Stimulated activated CD8-positive, alpha-beta memory T cell treated with anti-CD3 and anti-CD28 coated beads, Interleukin-15, amount 100 ng/mL, for 48 hours (primary cell): ENCODE results near the gene RNPEPL1.

Source experiments
- DNase-seq, 2 donors: peaks; one replicate each; pipeline ENCODE4 v3.0.0-alpha.2; 2020; ENCODE audit warnings: low read depth in 2 of 2

Gene RNPEPL1

GRCh38 chr2:240590681-240591111 lies 22.4 kb downstream of the RNPEPL1 start:
- DNase-seq: no peak

DNA sequence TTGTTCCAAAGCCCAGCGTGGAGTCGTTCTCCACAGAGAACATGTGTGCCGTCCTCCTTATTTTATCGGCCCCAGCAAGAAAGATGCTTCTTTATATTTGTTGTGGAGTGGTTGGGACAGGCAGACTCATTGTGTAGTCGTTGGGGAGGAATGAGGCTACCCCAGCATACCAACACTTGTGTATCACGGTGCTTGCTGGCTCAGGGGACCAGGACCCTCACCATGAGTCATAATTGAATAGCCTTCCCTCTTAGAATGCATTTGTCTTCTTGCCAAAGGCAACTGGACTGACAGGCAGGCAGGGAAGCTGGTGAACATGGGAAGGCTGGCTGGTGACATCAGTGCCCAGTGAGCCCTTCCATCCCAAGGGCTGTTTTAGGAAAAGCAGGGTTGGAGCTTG lies 22.9 kb downstream of the RNPEPL1 start:
- no peak for DNase-seq

DNA sequence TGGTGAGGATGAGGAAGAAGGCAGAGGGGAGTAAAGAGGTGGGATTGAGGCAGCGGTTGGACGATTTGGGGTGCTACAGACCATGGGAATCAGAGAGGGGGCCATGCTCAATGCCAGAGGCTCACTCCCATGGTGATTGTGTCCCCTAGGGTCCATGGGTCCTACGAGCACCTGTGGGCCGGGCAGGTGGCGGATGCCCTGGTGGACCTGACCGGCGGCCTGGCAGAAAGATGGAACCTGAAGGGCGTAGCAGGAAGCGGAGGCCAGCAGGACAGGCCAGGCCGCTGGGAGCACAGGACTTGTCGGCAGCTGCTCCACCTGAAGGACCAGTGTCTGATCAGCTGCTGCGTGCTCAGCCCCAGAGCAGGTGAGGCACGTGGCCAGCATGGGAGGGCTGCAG lies 23.5 kb downstream of the RNPEPL1 start:
- DNase-seq: no peak

DNA sequence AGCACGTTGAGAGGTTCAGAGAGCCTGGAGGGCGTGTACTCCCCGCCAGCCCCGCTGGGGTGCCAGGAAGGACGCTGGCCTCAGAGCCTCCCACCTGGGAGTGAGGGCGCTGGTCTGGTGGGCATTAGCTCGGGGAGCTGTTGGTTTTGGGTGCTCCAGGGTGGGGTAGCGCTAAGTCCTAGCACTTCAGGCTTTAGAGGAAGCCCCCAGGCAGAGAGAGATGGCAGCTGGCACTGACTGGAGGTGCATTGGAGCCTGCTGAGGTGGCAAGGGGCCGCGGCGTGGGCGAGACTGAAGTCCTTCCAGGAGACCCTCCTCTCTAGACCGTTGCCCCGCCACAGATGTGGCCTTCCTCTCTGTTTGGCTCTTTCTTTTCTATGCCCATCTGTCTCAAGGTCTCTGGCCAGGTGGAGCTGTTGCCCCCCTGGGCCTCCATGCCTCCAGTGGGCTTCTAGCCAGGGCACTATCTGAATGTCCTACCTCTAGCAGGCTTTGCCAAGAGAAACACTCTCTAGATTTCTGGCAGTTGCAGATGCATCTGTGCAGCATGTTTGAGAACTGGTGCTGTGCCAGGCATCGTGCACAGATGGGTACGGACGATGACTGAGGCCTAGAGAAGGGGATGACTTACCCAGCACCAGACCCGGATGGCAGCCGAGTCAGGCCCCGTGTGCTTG lies 24.9 kb downstream of the RNPEPL1 start:
- DNase-seq: no peak

GRCh38 chr2:240593703-240594451 lies 25.6 kb downstream of the RNPEPL1 start:
- no peak for DNase-seq

GRCh38 chr2:240594511-240595380 lies 26.5 kb downstream of the RNPEPL1 start:
- DNase-seq: no peak

- no peak for DNase-seq
Observed at GRCh38 chr2:240595381-240596079, 27.2 kb downstream of the RNPEPL1 start.

DNA sequence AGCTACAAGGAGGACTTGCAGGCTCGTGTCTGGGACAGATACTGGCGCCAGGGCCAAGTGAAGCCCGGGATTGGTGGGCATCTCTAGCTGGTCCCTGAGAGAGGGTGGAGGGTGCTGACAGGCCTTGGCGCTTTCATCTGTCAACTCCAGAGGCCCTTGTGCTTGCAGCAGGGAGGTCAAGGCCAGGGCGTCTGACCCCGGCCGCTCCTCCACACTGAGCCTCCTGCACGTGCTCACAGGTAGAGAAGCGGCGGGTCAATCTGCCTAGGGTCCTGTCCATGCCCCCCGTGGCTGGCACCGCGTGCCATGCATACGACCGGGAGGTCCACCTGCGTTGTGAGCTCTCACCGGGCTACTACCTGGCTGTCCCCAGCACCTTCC lies 27.8 kb downstream of the RNPEPL1 start:
- no peak for DNase-seq

GRCh38 chr2:240596491-240596931 lies 28.2 kb downstream of the RNPEPL1 start:
- DNase-seq: no peak

DNA sequence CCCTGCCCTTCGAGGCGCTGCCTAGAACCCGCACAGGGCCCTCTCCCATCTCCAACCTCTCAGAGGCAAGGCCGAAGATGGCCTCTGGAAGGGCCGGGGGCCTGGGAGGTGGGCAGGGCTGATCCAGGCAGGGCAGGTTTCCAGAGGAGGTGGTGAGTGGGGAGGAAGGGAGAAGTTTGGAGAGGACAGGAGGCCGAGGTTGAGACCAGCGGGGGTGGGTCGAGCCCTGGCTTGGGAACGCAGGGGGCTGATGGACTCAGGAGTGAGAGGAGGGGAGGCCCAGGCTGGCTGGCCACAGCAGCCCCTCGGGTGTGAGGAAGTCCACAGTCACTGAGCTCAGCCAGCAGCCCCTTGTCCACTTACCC lies 28.8 kb downstream of the RNPEPL1 start:
- no peak for DNase-seq

DNA sequence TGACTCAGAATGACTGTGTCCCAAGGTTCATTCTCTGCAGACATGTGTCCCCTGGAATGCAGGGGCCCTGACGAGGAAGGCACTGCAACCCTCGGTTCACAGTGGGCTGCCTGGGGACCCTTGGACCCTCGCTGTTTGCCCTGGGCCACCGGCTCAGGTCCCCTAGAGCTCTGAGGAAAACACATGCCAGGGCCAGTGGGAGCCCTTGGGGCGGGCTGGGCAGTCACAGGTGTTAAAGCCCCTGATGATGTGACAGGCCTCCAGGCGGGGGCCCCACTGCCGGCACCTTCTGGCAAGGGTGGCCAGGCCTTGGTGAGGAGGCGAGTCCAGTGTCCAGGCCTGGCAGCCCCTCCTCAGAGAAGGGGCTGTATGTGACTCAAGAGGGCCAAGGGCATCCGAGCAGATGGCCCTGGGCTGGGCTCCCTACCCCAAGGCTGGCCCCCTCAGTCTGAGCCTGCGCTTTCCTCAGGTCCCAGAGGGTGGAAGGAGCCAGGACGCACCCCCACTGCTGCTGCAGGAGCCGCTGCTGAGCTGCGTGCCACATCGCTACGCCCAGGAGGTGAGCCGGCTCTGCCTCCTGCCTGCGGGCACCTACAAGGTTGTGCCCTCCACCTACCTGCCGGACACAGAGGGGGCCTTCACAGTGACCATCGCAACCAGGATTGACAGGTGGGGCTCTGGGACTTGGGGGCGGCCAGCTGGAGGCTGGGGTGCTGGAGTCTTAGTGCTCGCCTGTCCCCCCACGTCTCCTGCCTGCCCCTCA lies 29.3 kb downstream of the RNPEPL1 start:
- DNase-seq: no peak

DNA sequence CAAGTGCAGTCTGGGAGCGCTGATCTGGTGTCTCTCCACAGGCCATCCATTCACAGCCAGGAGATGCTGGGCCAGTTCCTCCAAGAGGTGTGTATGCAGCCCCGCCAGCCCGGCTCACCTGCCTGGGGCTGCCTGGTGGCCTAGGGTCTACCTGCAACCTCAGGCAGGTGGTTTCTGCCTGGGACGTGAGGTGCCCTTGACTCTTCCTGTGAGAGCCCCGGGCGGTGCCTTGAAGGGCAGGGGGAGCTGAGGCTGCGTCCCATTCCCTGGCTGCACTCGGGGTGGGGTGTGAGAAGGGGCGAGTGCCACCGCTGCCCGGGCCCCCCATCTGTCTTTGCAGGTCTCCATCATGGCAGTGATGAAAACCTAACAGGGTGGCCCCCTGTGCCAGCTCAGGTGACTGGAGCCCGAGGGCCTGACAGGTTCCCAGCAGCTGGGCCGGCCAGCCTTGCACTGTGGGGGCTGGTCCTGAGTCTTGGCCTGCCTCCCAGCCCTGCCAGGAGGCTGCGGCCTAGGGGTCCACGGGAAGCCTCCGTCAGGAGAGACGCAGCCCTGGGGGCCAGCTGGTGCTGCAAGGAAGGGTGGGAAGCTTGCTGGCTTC lies 30.1 kb downstream of the RNPEPL1 start:
- no peak for DNase-seq

- DNase-seq: no peak
Observed at GRCh38 chr2:240599141-240599583, 30.9 kb downstream of the RNPEPL1 start.

DNA sequence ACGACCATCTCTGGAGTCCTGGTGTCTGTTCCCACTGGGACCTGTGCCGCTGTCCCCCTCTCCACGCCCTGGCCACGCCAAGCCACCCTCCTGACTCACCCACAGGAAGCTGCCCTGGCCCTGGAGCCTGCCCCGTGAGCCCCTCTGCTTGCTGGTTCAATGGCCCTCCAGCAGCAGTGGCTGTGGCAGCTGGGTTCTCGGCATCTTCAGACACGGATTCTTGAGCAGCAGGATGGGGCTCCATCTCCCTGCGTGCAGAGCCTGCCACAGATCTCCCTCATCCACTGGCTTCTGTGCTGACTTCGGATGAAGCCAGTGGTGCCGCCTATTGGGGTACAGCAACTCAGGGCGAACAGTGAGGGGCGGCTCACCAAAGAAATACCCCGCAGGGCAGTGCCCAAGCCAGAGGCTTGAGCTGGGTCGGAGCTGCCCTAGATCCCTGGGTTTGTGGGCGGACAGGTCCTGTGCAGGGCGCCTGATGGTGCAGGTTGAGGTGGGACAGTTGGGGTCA lies 32.2 kb downstream of the RNPEPL1 start:
- no peak for DNase-seq

DNA sequence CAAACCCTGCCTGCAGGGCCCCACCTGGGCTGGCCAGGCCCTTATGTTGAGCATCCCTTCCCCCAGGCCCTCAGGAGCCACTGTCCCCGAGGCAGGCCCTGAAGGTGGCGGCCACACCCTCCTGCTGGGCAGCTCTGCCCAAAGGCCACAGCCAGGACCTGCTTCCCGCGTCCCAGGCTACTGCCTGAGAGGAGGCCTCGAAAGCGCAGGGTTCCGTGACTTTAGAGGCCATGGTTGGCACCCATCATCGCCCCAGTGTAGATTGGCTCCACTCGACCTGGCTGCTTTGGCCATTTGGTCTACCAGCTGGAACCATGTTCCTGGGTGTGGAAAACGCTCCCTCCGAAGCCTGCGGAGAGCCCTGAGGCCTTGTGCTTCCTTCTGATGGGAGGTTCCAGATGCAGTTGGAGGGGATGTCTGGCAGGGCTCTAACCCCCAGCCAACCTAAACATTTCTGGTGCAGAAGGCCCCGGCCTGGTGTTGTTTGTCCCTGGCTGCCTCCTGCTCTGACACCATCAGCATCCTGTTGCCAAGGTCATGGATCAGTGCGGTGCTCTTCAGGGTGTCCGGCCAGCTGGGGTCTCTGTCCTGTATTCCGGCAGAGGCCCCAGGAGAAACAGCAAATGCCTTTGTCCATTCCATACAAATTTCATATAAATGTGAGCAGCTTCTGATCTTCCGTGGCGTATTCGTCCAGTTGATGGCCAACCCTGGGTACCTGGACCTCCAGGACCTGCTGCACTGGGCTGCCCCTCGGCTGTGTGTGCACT lies 33.0 kb downstream of the RNPEPL1 start:
- no peak for DNase-seq

DNA sequence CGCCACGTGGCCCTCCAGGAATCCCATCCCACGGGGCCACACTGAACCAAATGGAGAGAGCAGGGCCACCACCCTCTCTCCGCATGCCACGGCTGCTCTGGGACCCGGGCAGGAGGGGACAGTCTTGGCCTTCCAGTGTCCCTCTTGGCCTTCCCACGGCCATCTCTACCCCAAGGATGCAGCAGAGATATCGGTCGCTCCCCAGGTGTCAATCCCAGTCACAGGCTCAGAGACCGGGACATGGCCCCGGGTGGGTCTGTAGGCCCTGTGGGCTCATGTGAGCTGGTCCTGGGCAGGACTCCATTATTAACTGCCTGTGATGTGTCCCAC lies 33.5 kb downstream of the RNPEPL1 start:
- no peak for DNase-seq

DNA sequence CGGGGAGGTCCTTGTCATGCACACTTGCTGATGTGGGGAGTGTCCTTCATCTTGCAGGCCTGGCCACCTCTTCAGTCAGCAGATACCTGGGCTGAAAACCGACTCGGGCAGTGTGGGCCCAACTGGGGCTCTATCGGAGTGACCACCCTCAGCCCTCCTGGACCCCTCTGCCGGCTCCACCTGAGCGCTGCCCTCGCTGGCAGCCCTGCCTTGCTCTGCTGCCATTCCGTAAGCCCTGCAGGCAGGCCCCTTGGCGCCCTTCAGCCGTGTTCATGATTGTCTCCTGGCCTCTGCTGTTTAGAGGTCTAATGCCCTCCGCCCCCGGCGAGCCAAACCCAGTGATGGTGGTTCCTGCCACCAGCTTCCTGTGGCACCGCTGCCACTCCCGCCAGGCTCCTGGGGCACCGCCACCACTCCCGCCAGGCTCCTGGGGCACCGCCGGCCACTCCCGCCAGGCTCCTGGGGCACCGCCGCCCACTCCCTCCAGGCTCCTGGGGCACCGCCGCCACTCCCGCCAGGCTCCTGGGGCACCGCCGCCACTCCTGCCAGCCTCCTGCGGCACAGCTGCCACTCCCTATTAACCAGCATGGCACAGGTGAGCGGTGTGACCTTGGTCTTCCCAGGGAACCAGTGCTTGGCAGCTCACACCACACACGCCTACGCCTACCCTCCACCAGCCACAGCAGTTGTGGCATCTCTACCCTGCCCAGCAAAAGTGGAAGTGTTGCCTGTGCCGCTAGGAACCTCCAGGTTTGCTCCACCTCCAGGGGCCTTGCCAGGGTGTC lies 34.2 kb downstream of the RNPEPL1 start:
- DNase-seq: no peak

DNA sequence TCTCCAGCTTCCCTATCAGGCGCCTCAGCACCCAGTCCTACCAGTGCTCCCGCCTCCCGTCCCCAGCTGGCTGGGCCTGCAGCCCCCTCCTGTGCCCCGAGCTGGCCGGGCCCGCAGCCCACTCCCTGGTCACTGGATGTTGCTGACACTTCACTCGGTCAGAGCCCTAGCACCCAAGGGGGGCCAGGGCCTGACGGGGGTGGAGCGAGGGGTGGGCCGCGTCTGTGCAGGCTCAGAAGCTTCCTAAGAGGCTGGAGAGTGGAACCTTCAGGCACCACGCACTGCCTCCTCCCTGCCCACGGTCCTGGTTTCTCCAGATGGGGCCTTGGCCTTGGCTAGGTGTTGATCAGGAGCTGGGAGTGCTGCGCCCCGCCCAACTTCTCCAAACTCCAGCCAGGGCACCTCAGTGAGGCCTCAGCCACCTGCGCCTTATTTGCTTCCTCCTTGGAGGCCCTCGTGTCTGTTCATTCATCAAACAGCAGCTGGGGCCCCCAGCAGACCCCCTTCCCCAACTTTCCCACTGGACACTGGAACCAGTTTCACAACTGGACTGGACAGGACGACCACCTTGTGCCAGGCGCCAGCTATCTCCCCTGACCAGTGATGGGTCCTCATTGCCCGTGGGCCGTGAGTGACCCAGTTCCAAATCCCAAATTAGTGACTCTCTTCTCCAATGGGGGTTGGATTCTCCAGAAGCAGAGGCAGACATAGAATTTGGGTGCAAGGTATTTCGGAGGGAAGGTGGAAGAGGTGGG lies 35.0 kb downstream of the RNPEPL1 start:
- DNase-seq: no peak
